GM12878 (cell line): ENCODE measurements around the gene PCK1.

Experiments used
- BCL11A ChIP-seq: IDR thresholded peaks from 2 replicates; pipeline ENCODE4 v1.6.1; 2011; ENCODE audit warnings: low read depth, low read length
- EGR1 ChIP-seq, 2 experiments: IDR thresholded peaks; 1 replicate in 1 of 2; 2 replicates in 1 of 2; pipeline ENCODE4 v1.6.1; 2011 to 2012; ENCODE audit warnings: low read depth in 2 of 2, low read length in 2 of 2, borderline replicate concordance in 1 of 2, mild to moderate bottlenecking in 1 of 2, moderate library complexity in 1 of 2
- NFIC ChIP-seq: IDR thresholded peaks from 2 replicates; pipeline ENCODE4 v1.6.1; 2012; ENCODE audit warnings: low read depth, mild to moderate bottlenecking, inconsistent platforms, low read length, moderate library complexity
- NR2F1 ChIP-seq: fragments of 450-650 bp; conservative IDR thresholded peaks from 2 replicates; pipeline ENCODE4 v1.6.1; 2017; ENCODE audit warnings: mild to moderate bottlenecking
- POLR2A ChIP-seq: IDR thresholded peaks from 2 replicates; pipeline ENCODE4 v1.6.1; 2011; ENCODE audit warnings: low read depth, mild to moderate bottlenecking, low read length
- POLR2AphosphoS5 ChIP-seq: IDR thresholded peaks from 2 replicates; pipeline ENCODE4 v1.6.1; 2011; ENCODE audit warnings: mild to moderate bottlenecking, low read length, inconsistent platforms
- RBBP5 ChIP-seq: fragments of 200-600 bp; sonication (generic); conservative IDR thresholded peaks from 2 replicates; pipeline ENCODE4 v1.6.1; 2016
- SMC3 ChIP-seq: IDR thresholded peaks from 2 replicates; pipeline ENCODE4 v1.6.1; 2011; ENCODE audit warnings: low read length, improper control_type of control experiment, borderline replicate concordance
- TF ChIP-seq, protein P1 (sequence below): IDR thresholded peaks from 2 replicates; pipeline ENCODE4 v1.6.1; 2012; ENCODE audit warnings: mild to moderate bottlenecking, low read depth, low read length

DNA sequence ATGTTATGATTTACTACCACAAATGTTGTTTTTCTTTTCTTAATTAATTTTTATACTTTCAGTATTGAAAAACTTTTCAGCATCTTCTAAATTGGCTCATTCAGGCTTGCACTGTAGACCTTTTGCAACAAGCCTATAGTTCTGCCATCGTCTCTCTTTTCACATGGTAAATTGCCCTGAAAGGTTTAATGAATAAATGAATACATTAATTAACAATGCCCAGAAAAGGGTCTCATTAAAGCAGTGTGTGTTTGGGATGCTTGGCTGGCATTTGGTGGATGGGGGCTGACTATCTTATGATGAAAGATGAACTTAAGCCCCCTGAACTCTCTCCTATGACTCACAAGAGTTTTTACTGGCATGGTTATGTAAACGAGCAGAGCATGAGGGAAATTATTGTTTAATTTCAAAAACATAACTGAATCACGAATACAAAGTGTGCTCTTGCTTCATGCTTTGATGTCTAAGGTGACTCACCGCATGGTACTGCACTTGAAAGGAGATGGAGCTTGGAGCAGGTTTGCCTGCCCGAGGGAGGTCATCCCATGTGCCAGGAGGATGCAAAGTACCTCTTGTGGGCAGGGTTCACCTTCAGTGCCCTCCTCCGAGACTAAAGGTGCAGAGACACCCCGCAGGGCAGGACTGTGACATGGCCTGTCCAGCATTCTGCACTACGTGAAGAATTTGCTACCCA, 13.8 kb upstream of the PCK1 start:
- TF ChIP-seq BCL11A (no peak), POLR2AphosphoS5 (no peak), POLR2A (no peak), NR2F1 (no peak), EGR1 (IDR thresholded peaks at IDR 0.05; ENCODE audit: borderline replicate concordance in 1 of 2, low read depth in 2 of 2, low read length in 2 of 2) (no peak), SMC3 (no peak), NFIC (no peak), RBBP5 (no peak)
- TF ChIP-seq, protein P1, sequence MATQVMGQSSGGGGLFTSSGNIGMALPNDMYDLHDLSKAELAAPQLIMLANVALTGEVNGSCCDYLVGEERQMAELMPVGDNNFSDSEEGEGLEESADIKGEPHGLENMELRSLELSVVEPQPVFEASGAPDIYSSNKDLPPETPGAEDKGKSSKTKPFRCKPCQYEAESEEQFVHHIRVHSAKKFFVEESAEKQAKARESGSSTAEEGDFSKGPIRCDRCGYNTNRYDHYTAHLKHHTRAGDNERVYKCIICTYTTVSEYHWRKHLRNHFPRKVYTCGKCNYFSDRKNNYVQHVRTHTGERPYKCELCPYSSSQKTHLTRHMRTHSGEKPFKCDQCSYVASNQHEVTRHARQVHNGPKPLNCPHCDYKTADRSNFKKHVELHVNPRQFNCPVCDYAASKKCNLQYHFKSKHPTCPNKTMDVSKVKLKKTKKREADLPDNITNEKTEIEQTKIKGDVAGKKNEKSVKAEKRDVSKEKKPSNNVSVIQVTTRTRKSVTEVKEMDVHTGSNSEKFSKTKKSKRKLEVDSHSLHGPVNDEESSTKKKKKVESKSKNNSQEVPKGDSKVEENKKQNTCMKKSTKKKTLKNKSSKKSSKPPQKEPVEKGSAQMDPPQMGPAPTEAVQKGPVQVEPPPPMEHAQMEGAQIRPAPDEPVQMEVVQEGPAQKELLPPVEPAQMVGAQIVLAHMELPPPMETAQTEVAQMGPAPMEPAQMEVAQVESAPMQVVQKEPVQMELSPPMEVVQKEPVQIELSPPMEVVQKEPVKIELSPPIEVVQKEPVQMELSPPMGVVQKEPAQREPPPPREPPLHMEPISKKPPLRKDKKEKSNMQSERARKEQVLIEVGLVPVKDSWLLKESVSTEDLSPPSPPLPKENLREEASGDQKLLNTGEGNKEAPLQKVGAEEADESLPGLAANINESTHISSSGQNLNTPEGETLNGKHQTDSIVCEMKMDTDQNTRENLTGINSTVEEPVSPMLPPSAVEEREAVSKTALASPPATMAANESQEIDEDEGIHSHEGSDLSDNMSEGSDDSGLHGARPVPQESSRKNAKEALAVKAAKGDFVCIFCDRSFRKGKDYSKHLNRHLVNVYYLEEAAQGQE: no peak
